Heart right ventricle (tissue), 16 donors: Measurements from ENCODE around the gene PPP3CA. TPM values are rescaled to one million over a fixed set of nuclear protein-coding genes. Genes with fewer than 3 reads are reported as not detected.
A peak's percentile ranks its signal among the peaks of the same experiment; 100 is the strongest.

Source experiments
- ATAC-seq, 8 donors: fragments of 200-7000 bp; cut with Tn5 transposase; one replicate each; pipeline ENCODE4 v1.9.1; 2020; ENCODE audit warnings: mild to moderate bottlenecking in 8 of 8, moderate library complexity in 8 of 8, moderate number of reproducible peaks in 1 of 8
- DNase-seq, 2 donors: peaks; one replicate each; pipeline ENCODE4 v3.0.0-alpha.2; 2020
- H3K27ac ChIP-seq, 10 donors: fragments of 200-600 bp; sonication (generic) in 2 of 10; one replicate each; pipeline versions ENCODE4 v1.5.0 to v1.8.0; 2020 to 2022; ENCODE audit warnings: mild to moderate bottlenecking in 3 of 10
- H3K27me3 ChIP-seq, 7 donors: fragments of 200-600 bp; one replicate each; pipeline ENCODE4 v1.8.0; 2021 to 2022; ENCODE audit warnings: mild to moderate bottlenecking in 2 of 7
- H3K36me3 ChIP-seq, 9 donors: fragments of 200-600 bp; sonication (generic) in 1 of 9; one replicate each; pipeline versions ENCODE4 v1.5.0 to v1.8.0; 2020 to 2022; ENCODE audit warnings: mild to moderate bottlenecking in 2 of 9
- H3K4me1 ChIP-seq, 9 donors: fragments of 200-600 bp; sonication (generic) in 1 of 9; one replicate each; pipeline versions ENCODE4 v1.5.0 to v1.8.0; 2020 to 2022; ENCODE audit warnings: mild to moderate bottlenecking in 4 of 9
- H3K4me3 ChIP-seq, 10 donors: fragments of 200-600 bp; sonication (generic) in 2 of 10; one replicate each; pipeline versions ENCODE4 v1.5.0 to v1.8.0; 2020 to 2022; ENCODE audit warnings: mild to moderate bottlenecking in 7 of 10, moderate library complexity in 2 of 10
- H3K9me3 ChIP-seq, 11 donors: fragments of 200-600 bp in 10 of 11; sonication (generic) in 2 of 11; one replicate each; pipeline versions ENCODE4 v1.5.0 to v1.8.0; 2013 to 2022; ENCODE audit warnings: mild to moderate bottlenecking in 2 of 11, control low read depth in 1 of 11, moderate library complexity in 1 of 11
- WGBS, 2 donors: extraction: QIAGEN DNeasy Blood & Tissue Kit; methylation state at CpG; one replicate each; pipeline ENCODE4 v1.1.7; 2013; ENCODE audit warnings: inconsistent platforms in 1 of 2; 5-methylcytosine and 5-hydroxymethylcytosine counted together
- intact Hi-C, 10 donors: fragments of 100-400 bp; cut with DNase I; formaldehyde crosslinking; loops; one replicate each; pipeline versions ENCODE4 v1.11.1 to v1.14.2; 2022
- polyA plus RNA-seq, 2 donors: library from polyadenylated mRNA; stranded (reverse); fragments of 200-250 nt; gene quantifications; one replicate each; pipeline ENCODE4 v1.2.3, GENCODE V29; 2013
- total RNA-seq, 10 donors: library from RNA; stranded (reverse); fragmentation: NEBNext Ultra II Directional in 3 of 10; extraction: Animal tissue kit (Norgen Biotek cat#: 25700) in 3 of 10; gene quantifications; one replicate each; pipeline versions ENCODE4 v1.2.1 to v1.2.4, GENCODE V29; 2021 to 2023
- TF ChIP-seq, protein P1 (sequence below), 9 donors: fragments of 200-600 bp; sonication (generic) in 2 of 9; IDR thresholded peaks; one replicate each; pipeline versions ENCODE4 v1.5.0 to v1.8.0; 2021 to 2022; ENCODE audit warnings: antibody characterized with exemption in 9 of 9, mild to moderate bottlenecking in 5 of 9, moderate library complexity in 1 of 9
- donor health status: Arrhythmogenic right ventricular cardiomyopathy.
- donor health status: ischemic (EF 13 %, LVEDD 7.1; RV severe dilation, severe dysfunction).
- donor health status: healthy with polysubstance abuse.
- donor health status: DM: no; HTN: yes; CAD: no.
- donor health status: DM: no; HTN: no; CAD: no.
- donor health status: ischemic (EF 25% LVEDD 6.9; RV normal size, moderate dysfunction).
- donor health status: ischemic (EF 25% LVEDD 5.7; RV mildly dilated, moderate dysfunction).
- donor health status: healthy.
- donor health status: DM: yes; HTN: yes; CAD: no.
- donor health status: Ischemic cardiomyopathy.
- donor health status: ischemic (EF 35%, LVEDD 5.7; RV mildly dilated, moderate dysfunction).
- donor health status: nonischemic (EF 11% LVEDD 7.7; RV severe dilation, severe dysfunction).
- donor health status: DM: yes; HTN: yes; CAD: no.
- donor health status: PGD.
- donor health status: ischemic (EF 29% LVEDD 5.4; RV normal size, mild dysfunction).
- donor health status: nonischemic (EF 23%, LVEDD 6.1; RV moderate dilation, normal function).

PPP3CA gene
- total and polyA plus RNA-seq, 12 donors: 8.1 to 30.8 (median 19.1) TPM

DNA sequence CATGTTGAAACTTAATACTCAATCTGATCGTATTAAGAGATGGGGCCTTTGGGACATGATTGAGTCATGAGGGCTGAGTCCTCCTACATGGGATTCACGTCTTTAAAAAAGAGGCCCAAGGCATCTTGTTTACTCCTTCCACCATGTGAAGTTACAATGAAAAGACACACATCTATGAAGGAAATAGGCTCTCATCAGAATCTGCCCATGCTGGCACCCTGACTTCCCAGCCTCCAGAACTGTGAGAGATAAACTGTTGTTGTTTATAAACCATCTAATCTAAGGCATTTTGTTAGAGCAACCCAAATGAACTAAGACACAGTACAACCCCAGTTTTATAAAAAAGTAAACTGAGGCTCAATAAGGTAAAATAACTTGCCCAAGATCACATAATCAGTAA lies 32.3 kb downstream of the PPP3CA start:
- Histone ChIP-seq H3K9me3 (peaks cover 0 to 9% (median 6%) of the 10 kb centered on the region in 11 donors), H3K27me3 (no peaks in the 10 kb centered on the region), H3K36me3 (no peaks in the 10 kb centered on the region), H3K4me3 (no peak overlapping the region), H3K27ac (no peak overlapping the region), H3K4me1 (peaks cover 0 to 3% (median 0%) of the 10 kb centered on the region in 9 donors)
- TF ChIP-seq, protein P1, sequence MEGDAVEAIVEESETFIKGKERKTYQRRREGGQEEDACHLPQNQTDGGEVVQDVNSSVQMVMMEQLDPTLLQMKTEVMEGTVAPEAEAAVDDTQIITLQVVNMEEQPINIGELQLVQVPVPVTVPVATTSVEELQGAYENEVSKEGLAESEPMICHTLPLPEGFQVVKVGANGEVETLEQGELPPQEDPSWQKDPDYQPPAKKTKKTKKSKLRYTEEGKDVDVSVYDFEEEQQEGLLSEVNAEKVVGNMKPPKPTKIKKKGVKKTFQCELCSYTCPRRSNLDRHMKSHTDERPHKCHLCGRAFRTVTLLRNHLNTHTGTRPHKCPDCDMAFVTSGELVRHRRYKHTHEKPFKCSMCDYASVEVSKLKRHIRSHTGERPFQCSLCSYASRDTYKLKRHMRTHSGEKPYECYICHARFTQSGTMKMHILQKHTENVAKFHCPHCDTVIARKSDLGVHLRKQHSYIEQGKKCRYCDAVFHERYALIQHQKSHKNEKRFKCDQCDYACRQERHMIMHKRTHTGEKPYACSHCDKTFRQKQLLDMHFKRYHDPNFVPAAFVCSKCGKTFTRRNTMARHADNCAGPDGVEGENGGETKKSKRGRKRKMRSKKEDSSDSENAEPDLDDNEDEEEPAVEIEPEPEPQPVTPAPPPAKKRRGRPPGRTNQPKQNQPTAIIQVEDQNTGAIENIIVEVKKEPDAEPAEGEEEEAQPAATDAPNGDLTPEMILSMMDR (IDR thresholded peaks at IDR 0.05): no peak
- 78 to 83% methylated on average over 2 of the region's 2 CpGs for WGBS, 2 donors
- no peak for ATAC-seq
- no peak for DNase-seq
- intact Hi-C loops: no loop called here

DNA sequence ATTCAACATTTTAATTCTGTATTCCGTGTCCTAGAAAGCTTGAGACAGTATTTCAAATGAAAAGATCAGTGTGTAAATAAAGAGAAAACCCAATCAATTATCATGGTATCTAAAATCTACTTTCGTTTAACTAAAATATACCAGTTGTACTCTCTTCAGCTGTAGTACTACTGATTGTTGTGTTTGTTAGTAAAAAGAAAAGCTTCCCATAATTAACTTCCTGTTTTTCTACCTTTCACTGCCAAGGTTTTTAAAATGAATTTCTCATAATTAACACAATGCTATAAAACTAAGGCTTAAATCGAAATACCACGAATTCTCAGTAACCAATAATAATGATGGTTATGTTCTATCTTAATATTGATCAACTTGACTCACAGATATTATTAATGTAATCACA lies 37.4 kb downstream of the PPP3CA start:
- 76 to 85% methylated on average over 4 of the region's 4 CpGs for WGBS, 2 donors
- DNase-seq: no peak
- H3K27ac ChIP-seq: peak overlapping the region in 1 of 10 donors; percentile 5
- H3K9me3 ChIP-seq: no peaks in the 10 kb centered on the region
- no peaks in the 10 kb centered on the region for H3K36me3 ChIP-seq
- no peaks in the 10 kb centered on the region for H3K27me3 ChIP-seq
- no peak overlapping the region for H3K4me3 ChIP-seq
- no peak for ATAC-seq
- peaks cover 0 to 45% (median 17%) of the 10 kb centered on the region in 9 donors for H3K4me1 ChIP-seq
- intact Hi-C loops: loop anchor here in 1 of 10 donors (5.0 kb wide), 1 partner anchor 37 kb away; the partner anchor contains the start of gene PPP3CA
- TF ChIP-seq, protein P1 (IDR thresholded peaks at IDR 0.05): no peak

DNA sequence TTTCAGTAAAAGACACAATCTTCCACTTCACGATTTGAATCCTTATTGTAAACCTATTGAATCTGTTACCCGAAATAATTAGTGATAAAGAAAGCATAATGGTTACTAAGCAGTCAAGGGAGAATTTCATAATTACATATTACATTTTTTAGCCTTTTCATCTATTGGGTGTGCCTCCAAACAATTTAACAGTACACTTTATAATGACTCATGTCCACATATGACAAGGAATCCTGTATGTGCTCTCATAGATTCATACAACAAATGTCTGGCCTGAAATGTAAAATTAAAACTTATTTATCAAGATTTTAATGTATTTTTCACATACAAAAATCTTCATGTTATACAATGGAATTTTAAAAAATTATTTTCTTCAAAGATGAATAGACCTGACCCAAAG lies 39.4 kb downstream of the PPP3CA start:
- no peaks in the 10 kb centered on the region for H3K27me3 ChIP-seq
- H3K36me3 ChIP-seq: no peaks in the 10 kb centered on the region
- intact Hi-C loops: loop anchor here in 1 of 10 donors (5.0 kb wide), 1 partner anchor 39 kb away; the partner anchor contains the start of gene PPP3CA
- H3K9me3 ChIP-seq: no peaks in the 10 kb centered on the region
- TF ChIP-seq, protein P1 (IDR thresholded peaks at IDR 0.05): no peak
- H3K4me3 ChIP-seq: no peak overlapping the region
- H3K27ac ChIP-seq: no peak overlapping the region
- ATAC-seq (no peak), DNase-seq (no peak)
- 96 to 98% methylated on average over 2 of the region's 2 CpGs for WGBS, 2 donors
- H3K4me1 ChIP-seq: peaks cover 0 to 49% (median 17%) of the 10 kb centered on the region in 9 donors

DNA sequence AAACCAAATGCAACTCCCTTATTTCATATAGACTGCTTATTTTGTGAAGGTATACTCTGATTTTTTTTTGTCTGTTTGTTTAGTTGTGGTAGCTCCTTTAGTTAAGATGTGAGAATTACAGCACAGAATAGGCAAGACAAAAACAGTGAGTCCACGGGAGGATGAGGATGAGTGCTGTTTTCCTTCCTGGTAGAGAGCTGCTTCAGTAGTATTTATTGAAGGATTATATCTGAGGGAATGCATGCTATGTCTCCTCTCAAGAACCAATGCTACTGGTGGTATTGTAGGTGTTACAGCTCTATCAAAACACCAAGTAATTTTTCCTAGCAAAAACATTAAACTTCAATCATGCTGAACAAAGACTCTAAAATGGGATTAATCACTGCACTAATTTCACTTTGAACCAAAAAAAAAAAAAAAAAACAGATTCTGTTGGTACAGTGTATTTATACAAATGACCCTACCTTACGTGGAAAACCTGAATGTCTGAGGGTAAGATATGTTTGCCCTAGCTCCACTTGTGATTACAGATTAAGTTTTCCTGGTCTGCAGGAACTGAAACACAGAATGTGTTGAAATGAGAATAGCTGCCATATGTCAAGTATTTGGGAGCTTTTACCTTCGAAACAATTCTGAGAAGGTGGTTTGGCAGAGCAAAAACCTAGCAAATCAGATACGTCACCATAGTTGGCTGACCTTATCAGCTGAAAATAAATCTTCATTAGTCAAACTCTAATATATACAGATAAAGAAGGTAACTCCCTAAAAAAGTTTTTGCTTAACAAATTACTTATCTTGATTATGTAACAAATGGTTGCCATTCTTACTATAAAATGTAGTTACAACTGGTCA lies 40.3 kb downstream of the PPP3CA start:
- Histone ChIP-seq H3K9me3 (no peaks in the 10 kb centered on the region), H3K4me3 (no peak overlapping the region), H3K4me1 (peaks cover 0 to 49% (median 17%) of the 10 kb centered on the region in 9 donors), H3K27me3 (no peaks in the 10 kb centered on the region), H3K36me3 (no peaks in the 10 kb centered on the region), H3K27ac (no peak overlapping the region)
- ATAC-seq: no peak
- intact Hi-C loops: loop anchor here in 1 of 10 donors (5.0 kb wide), 1 partner anchor 40 kb away; the partner anchor contains the start of gene PPP3CA
- WGBS, 2 donors: 52% methylated on average over 4 of the region's 4 CpGs
- DNase-seq: no peak
- TF ChIP-seq, protein P1 (IDR thresholded peaks at IDR 0.05): no peak
